ENCODE results near the gene PLAAT5.
"Not testable (repeated sequence)": the region's sequence is repeated elsewhere in the genome, so short reads cannot be mapped to it uniquely, and the experiment has no call there.

Gene PLAAT5, protein sequence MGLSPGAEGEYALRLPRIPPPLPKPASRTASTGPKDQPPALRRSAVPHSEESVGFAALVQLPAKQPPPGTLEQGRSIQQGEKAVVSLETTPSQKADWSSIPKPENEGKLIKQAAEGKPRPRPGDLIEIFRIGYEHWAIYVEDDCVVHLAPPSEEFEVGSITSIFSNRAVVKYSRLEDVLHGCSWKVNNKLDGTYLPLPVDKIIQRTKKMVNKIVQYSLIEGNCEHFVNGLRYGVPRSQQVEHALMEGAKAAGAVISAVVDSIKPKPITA

DNA sequence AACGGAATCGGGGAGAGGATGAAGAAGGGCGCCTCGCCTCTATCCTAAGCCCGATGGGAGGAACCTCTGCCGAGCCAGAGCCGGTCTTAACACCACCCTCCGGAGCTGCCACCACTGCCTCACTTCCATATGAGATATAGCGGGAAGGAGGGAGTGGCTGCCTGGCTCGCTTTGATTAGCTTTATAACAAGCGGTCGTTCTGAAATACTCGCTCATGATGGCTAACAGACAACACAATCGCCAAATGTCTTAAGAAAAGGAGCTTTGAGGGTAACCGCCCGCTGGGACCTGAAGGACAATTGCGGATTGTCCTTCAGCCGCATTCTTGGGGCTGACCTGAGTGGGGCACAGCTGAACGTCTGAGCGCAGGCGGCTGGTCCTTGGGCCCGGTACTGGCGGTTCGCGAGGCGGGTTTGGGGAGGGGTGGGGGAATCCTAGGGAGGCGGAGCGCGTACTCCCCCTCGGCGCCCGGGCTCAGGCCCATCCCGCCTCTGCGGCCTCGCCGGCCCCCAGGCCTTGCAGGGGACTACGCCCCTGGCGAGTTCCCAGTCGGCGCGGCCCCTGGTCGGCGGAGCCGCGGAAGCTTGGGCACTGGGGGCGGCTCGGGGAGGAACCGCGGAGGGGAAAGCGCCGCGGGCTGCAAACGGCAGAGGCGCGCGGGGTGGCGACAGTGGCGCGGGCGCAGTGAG lies at the start of gene PLAAT5:
PLAAT5 (minus strand) TSS at position 617 of the 689 bp plus-strand sequence; CDS start at position 484, 133 bp downstream.
- no peak for DNase-seq (ENCODE audit: low read depth)

DNA sequence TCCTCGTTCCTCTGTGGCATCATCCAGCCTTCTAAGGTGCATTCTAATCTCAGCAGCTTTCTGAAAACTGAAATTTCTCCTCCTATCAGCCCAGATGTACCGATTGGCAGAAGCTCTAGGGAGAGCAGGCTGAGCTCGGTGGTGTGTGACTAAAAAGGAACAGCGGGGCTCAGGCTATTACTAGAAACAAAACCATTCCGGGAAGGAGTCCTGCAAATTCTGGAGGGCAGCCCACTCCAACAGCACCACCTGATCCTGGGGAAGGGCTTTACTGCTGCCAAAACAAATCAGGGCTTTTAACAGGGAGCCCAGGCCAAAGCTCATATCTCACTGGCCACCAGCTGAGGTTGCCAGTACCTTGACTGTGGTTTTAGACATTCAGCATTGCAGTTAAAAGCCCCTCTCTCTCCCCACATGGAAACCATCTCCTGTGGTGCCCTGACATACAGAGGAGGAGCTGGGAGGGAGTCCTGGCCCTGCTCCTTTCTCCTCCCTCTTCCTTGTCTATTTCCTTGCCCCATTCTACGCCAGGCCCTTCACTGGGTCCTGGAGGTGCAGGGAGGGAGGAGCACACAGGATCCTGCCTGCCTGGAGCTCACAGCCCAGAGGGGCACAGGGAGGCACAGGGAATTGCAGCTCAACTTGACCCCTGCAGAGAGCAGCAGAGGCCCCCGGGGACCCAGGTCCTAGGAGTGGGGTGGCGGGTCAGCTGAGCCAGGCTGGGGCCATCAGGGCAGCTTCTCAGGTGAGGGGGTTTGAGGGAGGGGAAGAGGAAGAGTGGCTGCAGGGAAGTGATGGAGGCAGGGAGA lies 46.5 kb upstream of the PLAAT5 start:
- DNase-seq (ENCODE audit: low read depth), result no peak

DNA sequence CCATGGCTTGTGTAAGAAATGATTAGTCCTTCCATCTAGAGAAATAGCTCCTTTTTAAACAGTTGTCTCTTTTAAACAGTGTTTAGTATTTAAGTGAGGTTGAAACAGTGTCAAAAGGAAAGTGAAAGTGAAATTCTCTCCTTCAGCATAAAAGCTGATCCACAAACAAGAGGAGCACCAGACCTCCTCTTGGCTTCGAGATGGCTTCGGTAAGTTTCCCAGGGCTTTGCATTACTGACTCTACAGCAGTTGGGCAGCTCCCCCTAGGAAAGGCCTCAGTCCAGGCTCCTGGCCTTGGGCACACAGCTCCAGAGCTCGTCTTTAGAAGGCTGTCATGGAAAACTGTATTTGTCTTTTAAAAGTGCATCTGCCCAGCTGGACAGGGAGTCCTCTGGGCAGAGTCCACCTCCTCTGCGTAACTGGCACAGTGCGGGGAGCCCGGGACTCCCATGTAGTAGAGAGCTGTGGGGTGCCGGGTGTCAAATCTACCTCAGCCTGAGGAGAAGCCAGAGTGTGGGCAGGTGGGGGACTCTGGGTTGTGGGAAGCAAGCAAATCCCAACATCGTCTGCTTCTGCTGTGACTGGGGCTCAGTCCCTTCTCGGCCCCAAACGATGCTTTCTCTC lies 45.8 kb upstream of the PLAAT5 start, which contains the start of gene PLAAT4:
PLAAT4 (plus strand) TSS at position 140 of the 624 bp plus-strand sequence; CDS start at position 201, 61 bp downstream.
- no peak for DNase-seq (ENCODE audit: low read depth)

DNA sequence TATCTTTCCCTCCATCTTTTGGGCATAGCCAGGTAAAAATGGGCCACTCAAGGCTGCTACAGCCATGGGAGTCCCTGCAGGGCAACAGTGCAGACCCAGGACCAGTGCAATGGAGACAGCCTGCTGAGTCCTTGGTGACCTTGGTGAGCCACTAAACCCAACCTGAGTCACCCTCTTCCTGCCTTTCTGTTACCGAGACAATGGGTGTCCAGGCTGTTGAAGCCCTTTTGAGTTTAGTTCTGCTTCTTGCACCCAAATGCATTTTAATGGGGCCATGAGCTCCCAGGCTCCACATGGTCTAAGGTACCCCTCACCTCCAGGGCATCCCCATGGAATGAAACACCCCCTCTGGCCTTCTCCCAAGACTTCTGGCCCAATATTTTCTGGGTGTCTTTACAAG lies 44.8 kb upstream of the PLAAT5 start:
- no peak for DNase-seq (ENCODE audit: low read depth)

DNA sequence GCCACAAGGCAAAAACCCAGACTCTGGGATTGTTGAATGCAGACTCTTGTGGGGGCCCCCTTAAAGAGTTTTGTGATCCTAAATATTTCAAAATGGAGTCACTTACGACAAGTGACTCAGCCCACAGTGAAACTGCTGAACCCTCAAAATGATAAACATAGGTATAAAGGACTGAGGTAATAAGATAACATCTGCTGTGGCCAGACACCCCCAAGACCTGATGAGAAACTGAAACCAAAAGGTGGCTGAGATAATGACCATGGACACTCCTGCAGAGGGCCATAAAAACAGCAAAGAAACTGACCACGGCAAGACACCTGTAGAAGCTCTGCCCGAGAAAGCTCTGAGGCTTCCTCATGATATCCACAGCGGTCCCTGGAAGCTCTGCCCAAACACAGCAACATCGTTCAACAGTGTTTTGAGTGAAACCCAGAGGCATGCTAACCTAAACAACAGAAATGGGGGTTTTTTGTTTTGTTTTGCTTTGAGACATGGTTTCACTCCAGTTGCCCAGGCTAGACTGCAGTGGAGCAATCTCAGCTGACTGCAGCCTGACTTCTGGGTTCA lies 44.0 kb upstream of the PLAAT5 start:
- DNase-seq (ENCODE audit: low read depth), result no peak

DNA sequence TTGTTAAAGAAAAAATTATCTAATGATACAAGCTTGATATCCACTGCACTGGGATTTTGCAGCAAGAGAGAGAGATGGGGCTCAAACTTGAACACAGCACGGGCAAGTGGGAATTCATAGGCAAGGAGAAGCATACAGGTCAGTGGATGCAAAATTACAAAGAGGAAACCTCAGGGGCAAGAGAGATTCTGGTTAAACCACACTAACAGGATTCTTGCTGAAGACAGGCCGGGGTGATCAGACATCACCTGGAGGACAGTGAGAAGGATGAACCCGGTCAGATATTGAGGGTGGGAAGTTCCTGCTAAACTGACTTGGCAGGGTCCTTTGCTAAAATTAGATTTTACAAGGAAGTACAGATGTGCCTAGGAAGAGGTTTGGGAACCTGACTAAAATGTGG lies 43.1 kb upstream of the PLAAT5 start:
- no peak for DNase-seq (ENCODE audit: low read depth)

DNA sequence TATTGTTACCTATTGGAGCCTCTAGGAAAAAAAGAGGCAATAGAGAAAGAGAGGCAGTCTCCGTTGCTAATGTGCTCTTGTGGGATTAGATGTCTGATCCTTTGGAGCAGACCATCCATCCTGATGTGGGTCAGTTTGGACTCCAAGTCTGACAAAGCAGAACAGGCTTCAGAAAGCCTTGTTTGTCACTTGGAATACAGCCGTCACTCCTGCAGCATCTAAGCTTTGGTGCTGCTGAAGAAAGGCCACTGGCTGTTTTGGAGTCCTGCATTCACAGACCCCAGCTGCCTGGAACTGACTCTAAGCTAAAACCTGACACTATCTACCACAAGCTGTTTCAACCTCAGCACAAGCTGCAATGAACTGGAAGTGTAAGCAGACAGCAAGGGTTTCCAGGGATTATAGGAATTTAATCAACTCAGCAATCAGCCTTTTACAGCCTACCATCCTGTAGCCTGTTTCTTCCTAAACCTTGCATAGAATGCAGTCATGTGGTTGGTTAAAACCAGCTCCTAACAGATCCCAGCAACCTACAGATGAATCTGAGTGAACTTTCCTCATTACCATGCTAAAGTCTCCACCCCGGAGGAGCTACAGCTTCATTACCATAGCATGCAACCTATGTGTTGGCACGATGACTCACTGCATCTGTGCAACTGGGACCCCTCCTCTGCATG lies 42.0 kb upstream of the PLAAT5 start:
- DNase-seq (ENCODE audit: low read depth), result no peak

DNA sequence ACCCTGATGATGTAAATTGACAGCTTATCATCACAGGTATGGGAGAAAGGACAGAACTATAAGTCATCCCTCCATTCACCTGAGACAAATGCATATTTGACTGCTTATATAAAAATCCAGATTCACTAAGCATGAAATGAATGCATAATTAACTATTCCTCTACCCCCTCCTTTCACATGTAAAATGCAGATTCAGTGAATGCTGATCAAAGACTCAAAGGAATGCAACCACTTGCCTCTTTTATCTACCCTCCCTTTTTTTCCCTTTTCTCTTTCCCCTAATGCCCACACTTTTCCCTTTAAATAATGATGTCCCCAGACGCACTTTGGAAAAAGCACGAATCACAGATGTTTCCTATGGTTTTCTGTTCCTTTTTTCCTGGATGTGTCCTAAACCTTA lies 41.1 kb upstream of the PLAAT5 start:
- DNase-seq (ENCODE audit: low read depth), result no peak

DNA sequence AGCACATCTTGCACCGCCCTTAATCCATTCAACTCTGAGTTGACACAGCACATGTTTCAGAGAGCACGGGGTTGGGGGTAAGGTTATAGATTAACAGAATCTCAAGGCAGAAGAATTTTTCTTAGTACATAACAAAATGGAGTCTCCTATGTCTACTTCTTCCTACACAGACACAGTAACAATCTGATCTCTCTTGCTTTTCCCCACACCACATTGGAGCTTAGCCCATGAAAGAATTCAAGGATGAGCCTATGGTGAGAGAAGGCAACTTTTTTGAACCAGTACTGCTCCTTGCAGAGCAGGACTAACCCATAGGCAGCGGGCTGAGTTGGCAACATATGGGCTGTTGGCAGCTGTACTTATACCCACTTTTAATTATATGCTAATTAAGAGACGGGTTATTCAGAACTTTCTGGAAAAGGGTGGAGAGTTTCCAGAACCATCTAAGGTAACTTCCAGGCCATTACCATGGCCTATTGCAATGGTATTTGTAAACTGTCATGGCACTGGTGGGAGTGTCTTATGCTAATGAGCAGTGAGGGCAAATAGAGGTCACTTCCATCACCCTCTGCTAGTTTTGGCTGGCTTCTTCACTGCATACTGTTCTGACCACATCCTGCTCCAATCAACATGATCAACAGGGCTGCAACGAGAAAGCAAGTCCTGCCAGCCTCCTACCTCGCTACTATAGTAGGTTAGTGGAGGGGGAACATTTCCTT lies 40.3 kb upstream of the PLAAT5 start:
- DNase-seq (ENCODE audit: low read depth), result not testable (repeated sequence)

DNA sequence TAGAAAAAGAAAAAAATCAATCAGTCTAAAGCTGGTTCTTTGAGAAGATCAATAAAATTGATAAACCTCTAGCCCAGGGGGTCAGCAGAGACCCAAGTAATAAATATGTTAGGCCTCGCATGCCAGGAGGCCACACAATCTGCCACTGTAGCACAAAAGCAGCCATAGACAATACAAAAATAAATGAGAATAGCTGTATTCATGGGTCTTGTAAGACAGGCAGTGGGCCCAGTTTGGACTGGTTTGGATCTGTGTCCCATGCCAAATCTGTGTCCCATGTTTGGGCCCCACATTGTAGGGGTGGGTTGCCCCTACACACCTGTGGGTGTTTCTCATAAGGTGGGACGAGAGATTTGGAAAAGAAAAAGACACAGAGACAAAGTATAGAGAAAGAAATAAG lies 39.1 kb upstream of the PLAAT5 start:
- DNase-seq (ENCODE audit: low read depth), result no peak

DNA sequence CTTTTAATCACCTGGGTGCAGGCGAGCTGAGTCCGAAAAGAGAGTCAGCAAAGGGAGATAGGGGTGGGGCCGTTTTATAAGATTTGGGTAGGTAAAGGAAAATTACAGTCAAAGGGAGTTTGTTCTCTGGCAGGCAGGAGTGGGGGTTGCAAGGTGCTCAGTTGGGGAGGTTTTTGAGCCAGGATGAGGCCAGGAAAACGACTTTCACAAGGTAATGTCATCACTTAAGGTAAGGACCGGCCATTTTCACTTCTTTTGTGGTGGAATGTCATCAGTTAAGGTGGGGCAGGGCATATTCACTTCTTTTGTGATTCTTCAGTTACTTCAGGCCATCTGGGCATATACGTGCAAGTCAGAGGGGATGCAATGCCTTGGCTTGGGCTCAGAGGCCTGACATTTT lies 38.4 kb upstream of the PLAAT5 start:
- not testable (repeated sequence) for DNase-seq (ENCODE audit: low read depth)

DNA sequence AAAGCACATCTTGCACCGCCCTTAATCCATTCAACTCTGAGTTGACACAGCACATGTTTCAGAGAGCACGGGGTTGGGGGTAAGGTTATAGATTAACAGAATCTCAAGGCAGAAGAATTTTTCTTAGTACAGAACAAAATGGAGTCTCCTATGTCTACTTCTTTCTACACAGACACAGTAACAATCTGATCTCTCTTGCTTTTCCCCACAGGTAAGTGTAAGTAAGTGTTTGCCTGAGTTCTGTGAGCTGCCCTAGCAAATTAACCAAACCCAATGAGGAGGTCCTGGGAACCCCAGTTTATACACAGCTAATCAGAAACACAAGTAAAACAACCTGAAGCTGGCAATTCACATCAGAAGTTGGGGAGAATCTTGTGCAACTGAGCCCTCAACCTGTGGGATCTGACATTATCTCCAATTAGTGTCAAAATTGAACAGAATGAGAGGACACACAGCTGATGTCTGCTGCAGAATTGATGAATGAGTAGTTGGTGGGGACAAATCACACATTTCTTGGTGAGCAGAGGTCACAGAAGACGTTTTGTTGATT lies 37.8 kb upstream of the PLAAT5 start:
- DNase-seq (ENCODE audit: low read depth), result not testable (repeated sequence)

DNA sequence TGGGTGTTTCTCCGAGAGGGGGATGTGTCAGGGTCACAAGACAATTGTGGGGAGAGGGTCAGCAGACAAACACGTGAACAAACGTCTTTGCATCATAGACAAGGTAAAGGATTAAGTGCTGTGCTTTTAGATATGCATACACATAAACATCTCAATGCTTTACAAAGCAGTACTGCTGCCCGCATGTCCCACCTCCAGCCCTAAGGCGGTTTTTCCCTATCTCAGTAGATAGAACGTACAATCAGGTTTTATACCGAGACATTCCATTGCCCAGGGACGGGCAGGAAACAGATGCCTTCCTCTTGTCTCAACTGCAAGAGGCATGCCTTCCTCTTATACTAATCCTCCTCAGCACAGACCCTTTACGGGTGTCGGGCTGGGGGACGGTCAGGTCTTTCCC lies 37.2 kb upstream of the PLAAT5 start:
- DNase-seq (ENCODE audit: low read depth), result not testable (repeated sequence)

DNA sequence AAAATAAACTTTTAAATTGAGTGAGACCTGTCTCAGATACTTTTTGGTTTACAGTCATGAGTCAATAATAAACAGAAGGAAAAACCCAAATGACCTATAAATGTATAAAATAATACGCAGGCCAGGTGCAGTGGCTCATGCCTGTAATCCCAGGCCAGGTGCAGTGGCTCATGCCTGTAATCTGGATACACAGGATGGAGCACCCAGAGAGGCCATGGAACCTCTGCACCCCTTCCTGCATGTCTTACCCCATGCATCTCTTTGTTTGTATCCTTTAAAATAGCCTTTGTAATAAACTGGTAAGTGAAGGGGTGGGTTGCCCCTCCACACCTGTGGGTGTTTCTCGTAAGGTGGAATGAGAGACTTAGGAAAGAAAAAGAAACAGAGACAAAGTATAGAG lies 36.7 kb upstream of the PLAAT5 start:
- DNase-seq (ENCODE audit: low read depth), result no peak

DNA sequence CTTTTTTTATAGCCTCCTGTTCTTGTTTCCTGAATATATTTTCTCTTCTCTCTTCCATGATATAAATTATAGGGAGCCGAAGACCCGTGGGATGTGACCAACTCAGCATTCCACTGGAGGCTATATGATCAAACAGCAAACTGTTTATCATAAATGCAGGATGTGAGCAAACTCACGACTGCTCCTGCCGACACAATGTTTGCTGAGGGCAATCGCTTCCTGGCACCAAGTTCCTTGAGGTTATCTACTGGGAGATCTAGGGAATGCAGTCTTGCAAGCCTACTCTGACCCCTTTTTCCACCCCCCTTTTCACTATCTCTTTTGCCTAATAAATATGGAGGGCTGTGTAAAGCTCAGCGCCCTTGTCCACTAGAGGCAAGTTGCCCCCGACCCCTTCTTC lies 32.2 kb upstream of the PLAAT5 start:
- DNase-seq (ENCODE audit: low read depth), result no peak

DNA sequence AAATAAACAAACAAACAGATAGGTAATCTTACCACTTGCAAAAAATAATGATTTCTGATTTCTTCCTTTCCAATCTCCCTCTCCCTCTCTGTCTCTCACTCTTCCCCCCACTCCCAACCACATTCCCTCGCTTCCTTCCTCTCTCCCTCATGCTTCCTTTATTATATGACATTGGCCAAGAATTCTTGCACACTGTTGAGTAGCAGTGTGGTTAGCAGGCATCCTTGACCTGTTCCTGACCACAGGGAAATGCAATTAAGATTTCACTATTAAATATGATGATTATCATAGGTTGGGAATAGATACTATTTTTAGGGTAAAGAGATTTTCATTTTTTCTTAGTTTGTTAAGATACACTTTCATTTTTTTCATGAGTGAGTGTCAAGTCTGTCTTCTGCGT lies 30.9 kb upstream of the PLAAT5 start:
- DNase-seq (ENCODE audit: low read depth), result no peak

DNA sequence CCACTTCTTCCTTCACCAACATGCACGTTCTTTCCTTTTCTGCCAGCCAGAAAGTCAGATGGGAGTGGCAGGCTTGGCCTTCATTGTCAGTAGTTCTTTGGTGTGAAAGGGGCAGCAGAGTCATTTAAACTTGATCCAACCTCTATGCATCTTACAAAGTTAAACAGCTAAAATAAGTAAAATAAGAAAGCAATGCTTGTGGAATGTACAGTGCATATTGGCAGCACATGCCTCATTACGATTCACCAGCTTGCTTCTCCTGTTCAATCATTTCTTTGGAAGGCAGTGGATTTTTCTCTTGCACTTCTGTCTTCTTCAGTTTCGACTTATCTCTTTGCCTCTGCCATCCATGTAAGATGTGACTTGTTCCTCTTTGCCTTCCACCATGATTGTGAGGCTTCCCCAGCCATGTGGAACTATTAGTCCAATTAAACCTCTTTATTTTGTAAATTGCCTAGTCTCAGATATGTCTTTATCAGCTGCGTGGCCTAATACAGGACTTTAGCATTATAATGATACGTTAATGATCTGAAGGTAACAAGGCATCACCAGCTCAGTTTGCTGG lies 29.7 kb upstream of the PLAAT5 start:
- DNase-seq (ENCODE audit: low read depth), result no peak

DNA sequence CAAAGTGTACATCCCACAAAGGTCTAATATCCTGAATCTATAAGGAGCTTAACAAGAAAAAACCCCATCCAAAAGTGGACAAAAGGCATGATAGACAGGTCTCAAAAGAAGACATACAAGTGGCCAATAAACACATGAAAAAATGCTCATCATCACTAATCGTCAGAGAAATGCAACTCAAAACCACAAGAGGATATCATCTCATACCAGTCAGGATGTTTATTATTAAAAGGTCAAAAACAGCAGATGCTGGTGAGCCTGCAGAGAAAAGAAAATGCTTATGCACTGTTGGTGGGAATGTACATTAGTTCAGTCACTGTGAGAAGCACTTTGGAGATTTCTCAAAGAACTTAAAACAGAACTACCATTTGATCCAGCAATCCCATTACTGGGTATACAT lies 27.6 kb upstream of the PLAAT5 start:
- no peak for DNase-seq (ENCODE audit: low read depth)

DNA sequence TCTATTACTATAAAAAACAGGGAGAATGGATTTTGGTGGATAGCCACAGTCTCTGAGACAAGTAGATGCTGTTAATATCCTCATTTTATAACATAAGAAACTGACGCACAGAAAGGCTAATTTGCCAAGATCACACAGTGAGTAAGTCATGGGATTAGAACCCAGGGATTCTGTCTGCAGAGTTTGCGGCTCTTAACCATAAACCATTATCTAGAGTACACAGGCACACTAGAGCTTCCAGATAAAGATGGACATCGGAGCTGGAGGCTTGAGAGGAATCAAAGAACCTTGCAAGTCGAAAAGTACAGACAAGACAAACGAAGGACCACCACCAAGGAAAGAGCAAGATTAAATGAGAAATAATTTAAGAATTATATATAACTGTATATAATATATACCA lies 26.2 kb upstream of the PLAAT5 start:
- no peak for DNase-seq (ENCODE audit: low read depth)

DNA sequence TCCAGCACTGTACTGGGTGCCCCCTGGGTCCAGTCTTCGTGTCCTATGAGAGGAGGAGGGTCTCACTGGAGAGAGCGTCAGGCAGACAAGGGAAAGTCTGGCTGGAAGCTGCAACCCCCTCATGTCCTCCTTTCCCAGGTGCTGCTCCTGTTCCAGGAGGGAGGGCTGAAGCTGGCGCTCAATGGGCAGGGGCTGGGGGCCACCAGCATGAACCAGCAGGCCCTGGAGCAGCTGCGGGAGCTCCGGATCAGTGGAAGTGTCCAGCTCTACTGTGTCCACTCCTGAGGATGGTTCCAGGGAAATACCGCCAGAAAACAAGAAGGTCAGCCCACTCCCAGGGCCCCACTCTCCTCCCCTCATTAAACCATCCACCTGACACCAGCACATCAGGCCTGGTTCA lies 25.1 kb upstream of the PLAAT5 start:
- no peak for DNase-seq (ENCODE audit: low read depth)

Data from activated T-cell treated with anti-CD3 and anti-CD28 coated beads for 1 hour (primary cell).